ENCODE measurements around the gene IKZF2.
"Not testable (repeated sequence)": the region's sequence is repeated elsewhere in the genome, so short reads cannot be mapped to it uniquely, and the experiment has no call there.

Gene IKZF2

GRCh38 chr2:213034585-213034984 is 116.8 kb downstream of the IKZF2 start:
- no peak for DNase-seq (ENCODE audit: low spot score)

DNA sequence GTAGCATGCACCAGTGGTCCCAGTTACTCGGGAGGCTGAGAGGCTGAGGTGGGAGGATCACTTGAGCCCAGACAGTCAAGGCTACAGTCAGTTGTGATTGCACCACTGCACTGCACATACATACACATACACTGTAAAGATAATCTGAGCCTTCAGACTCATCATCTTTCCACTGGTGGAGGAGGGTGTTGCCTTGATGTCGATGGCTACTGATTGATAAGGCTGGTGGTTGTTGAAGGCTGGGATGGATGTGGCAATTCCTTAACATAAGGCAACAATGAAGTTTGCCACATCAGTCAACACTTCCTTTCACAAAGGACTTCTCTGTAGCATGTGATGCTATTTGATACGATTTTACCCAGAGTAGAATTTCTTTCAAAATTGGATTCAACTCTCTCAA is 118.8 kb downstream of the IKZF2 start:
- no peak for DNase-seq (ENCODE audit: low spot score)

DNA sequence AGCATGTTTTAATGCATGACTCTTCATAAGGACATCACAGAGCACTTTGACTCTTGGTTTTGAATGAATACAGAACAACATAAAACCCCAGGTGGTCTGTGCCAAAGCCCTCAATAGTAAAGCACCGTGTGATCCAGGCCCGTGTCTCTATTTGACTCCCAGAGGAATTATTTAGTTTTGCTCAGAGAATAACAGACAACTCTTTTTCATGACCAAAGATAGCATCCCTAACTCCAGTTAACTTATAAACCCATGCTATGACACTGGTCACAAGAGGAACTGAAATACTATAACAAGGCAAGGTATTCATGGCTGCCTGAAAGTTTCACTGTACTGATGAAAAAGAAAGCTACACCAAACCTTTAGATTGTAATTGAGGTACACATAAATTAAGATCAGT is 128.4 kb downstream of the IKZF2 start:
- DNase-seq (ENCODE audit: low spot score), result no peak

DNA sequence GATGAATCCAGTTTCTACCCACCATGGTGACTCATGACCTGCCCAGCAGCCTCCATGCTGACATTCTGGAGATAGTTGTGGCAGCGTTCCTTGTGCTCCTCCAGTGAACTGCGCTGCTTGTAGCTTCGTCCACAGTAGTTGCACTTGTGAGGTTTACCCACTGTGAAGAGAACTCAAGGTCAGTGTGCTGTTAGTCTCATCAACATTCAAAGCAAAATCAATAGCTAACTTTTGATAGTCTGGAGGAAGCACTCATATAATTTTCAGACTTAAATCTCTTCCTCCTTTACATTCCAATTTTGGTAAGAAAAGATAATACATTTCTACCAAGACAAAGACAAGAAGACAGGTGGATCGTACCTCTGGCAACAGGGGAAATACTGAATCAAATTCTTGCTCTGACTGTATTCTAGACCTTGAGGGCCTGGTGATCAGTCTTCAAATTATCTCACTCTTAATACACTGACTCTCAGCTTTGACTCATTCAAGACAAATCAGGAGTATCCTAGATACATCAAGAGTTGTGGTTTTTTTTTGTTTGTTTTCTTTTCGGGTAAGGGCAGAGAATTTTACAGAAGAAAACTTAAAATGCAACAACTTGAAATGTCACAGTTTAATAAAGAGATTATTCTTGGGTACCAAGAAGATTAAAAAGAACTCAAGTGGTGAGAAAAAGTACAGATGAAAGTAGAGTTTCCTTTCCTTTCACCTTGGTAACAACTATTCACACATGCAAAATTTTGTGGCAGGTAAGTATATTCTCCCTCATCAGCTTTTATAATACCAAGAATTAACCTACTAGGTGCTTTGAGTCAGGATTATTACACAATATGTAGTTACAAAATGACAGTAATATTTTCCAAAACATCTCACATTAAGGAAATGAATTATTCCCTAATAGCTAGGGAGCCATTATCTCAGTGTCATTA is 129.2 kb downstream of the IKZF2 start:
- DNase-seq (ENCODE audit: low spot score), result no peak

DNA sequence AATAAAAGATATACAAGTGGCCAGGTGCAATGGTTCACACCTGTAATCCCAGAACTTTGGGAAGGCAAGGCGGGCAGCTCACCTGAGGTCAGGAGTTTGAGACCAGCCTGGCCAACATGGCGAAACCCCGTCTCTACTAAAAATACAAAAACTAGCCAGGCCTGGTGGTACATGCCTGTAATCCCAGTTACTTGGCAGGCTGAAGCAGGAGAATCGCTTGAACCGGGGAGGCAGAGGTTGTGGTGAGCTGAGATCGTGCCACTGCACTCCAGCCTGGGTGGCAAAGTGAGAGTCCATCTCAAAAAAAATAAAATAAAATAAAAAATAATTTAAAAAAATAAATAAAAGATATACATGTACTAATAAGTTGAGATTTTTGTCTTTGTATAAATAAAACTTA is 130.5 kb downstream of the IKZF2 start:
- not testable (repeated sequence) for DNase-seq (ENCODE audit: low spot score)

- DNase-seq (ENCODE audit: low spot score), result no peak
Observed at GRCh38 chr2:213020268-213020667, 131.1 kb downstream of the IKZF2 start.

- DNase-seq (ENCODE audit: low spot score), result no peak
Observed at GRCh38 chr2:213019368-213019767, 132.0 kb downstream of the IKZF2 start.

- no peak for DNase-seq (ENCODE audit: low spot score)
Observed at GRCh38 chr2:213018340-213018901, 133.0 kb downstream of the IKZF2 start.

- DNase-seq (ENCODE audit: low spot score), result no peak
Observed at GRCh38 chr2:213017404-213017803, 134.0 kb downstream of the IKZF2 start.

GRCh38 chr2:213016984-213017351 is 134.4 kb downstream of the IKZF2 start:
- no peak for DNase-seq (ENCODE audit: low spot score)

DNA sequence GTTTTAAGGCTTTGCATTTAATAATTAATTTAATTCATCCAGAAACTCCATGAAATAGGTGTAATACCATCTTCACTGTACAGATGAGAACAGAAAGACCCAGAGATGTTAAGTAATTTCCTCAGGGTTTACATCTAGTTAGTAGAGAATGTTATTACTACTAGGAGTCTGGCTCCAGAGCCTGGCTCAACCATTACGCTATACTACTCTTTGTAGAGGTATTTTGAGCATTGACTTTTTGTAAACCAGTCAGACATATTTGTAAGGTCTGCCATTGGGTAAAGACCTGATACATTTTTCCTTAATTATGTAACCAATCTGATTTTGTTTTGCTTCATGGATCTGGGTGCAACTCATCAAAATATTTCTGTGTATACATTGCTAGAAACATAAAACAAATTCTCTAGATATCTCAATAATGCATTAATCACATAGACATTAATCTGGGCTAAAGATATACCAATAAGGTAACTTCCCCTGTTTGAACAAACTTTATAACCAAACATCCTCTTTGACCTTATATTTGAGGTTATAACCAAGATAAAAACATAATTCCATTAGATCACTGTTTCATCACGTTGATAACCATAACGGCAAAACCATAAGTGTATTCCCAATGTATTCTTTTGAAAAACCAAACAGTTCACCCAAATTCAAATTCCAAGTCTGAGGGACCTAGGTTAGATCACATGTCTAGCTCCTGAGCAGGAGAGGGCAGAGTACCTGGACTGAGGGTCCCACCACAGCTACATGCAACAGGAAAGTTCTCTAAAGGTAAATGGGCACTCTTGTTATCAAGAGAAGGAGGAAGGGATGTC is 135.0 kb downstream of the IKZF2 start:
- DNase-seq (ENCODE audit: low spot score), result no peak

DNA sequence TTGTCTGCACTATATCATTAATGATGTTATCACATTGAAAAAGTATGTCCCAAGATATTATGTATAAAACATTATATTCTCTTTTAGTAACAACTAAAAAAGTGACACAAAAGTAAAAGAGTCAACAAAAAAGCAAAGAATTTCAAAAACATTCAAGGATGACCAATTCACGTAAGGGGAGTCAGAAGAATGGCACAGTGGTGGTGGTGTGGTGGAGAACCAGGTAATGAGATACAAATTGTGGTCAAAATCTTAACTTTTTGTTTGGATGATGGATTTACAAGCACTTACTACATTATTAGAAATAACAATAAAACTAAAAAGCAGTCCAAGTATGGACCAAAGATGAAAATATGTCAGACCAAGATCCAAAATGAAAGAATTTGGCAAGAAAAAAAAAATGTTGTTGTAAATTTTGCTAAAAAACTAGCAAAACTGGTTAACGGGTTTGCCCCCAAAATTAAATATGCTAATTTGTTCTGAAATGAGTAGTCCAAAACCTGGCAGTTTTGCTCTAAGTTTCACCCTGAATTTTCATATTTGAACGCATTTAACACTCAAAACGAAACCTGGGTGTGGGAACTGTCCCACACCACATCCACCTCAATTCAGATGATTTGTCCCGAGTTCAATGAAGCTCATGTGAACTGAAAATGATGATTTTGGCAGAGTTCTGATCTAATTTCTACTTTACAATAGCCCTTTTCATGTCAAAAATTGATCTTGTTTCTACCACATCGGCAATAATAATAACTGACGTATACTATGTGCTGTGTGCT is 135.8 kb downstream of the IKZF2 start:
- DNase-seq (ENCODE audit: low spot score), result no peak

DNA sequence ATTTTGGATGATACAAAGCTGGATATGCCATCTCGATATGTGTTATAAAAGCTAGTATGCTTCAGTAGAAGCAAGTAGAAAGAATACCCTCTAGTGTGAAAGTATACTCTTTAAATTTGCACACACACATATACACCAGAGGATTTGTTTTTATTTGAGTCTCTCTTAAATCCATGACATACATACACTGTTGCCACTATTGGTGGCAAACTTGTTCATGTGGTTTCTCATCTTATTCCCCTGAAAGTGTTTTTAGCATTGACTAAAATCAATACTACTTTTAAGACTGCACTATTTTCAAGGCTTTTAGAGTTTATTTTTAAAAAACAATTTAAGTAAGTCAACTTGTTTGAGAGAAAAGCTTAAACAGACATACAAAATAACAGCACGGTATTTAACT is 137.4 kb downstream of the IKZF2 start:
- DNase-seq (ENCODE audit: low spot score), result no peak

DNA sequence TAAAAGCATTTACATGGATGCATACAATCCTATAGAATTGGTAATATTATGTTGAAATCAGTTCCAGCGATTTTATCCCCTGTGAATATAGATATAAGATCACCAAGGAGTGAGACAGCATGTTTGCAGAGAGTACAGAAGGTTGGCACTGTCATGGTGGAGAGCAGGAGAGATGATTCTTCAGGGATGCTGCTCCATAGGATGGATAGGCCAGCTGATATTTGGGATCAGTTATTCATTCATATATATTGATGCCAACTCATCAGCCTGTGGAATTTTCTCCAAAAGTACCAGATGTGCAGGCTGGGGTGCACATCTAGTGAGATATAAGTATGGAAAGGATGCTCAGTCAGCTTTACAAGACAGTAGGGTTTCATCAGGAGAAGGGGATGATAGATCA is 139.9 kb downstream of the IKZF2 start:
- DNase-seq (ENCODE audit: low spot score), result no peak

GRCh38 chr2:213010106-213010779 is 141.2 kb downstream of the IKZF2 start:
- DNase-seq (ENCODE audit: low spot score), result no peak

GRCh38 chr2:213007290-213007838 is 144.0 kb downstream of the IKZF2 start:
- DNase-seq (ENCODE audit: low spot score), result no peak

GRCh38 chr2:213004197-213004821 is 147.1 kb downstream of the IKZF2 start:
- no peak for DNase-seq (ENCODE audit: low spot score)

DNA sequence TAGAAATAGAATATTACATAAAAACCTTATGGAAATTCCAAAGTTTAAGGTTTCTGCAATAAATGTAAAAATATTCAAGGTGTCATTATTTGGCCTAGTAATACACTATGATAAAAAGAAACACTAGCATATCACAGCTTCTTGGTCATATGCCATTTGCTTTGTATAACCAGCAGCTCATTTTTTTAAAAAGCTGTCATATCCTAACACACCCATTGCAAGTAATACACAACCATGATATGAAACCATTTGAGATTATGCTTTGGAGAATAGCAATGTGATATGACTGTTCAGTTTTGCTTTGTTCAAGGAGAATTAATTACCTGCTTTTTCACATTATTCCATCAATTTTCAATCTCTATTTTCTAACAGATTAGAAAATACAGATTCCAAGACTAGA is 149.0 kb downstream of the IKZF2 start:
- no peak for DNase-seq (ENCODE audit: low spot score)

DNA sequence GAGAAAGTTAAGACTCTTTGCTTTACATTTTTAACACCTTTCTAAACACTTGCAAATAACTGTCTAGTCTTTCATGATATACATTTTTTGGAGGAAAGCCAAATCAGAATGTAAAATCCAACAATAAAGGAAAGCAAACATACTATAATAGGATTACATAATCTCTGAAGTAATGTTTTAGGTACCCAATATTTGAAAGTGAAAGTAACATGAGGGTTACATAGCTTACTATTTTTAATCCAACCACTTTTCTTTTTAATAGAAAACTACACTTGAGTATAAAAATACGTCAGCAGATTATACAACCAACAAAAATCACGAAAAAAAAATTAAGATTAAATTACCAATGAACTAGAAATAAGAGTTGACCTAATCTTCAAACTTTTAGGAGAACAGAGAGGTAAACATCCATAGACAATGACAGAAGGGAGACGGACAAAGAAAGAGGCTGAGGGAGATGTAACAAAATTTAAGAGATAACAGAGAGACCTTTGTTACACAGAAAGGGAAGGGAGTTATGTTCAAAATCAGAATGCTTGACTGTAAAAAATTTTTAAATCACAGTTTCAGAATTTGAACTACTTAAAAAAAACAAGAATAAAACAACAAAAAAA is 150.0 kb downstream of the IKZF2 start:
- no peak for DNase-seq (ENCODE audit: low spot score)

All from Ammon's horn (tissue), 1 donor.